Peyer's patch (tissue), 4 donors: ENCODE measurements around the gene EFEMP2.

ENCODE experiments used
- POLR2A ChIP-seq, 2 donors: fragments of 450-650 bp; IDR thresholded peaks; one replicate each; pipeline ENCODE4 v1.5.1; 2017; ENCODE audit warnings: antibody characterized with exemption in 2 of 2, mild to moderate bottlenecking in 2 of 2, moderate library complexity in 2 of 2
- TF ChIP-seq, protein P1 (sequence below), 6 experiments: fragments of 450-650 bp in 4 of 6; fragments of 200-600 bp in 2 of 6; sonication (generic) in 1 of 6; IDR thresholded peaks; one replicate each; pipeline ENCODE4 v1.5.1; 2017 to 2019; ENCODE audit warnings: antibody characterized with exemption in 6 of 6, mild to moderate bottlenecking in 3 of 6, moderate library complexity in 1 of 6

DNA sequence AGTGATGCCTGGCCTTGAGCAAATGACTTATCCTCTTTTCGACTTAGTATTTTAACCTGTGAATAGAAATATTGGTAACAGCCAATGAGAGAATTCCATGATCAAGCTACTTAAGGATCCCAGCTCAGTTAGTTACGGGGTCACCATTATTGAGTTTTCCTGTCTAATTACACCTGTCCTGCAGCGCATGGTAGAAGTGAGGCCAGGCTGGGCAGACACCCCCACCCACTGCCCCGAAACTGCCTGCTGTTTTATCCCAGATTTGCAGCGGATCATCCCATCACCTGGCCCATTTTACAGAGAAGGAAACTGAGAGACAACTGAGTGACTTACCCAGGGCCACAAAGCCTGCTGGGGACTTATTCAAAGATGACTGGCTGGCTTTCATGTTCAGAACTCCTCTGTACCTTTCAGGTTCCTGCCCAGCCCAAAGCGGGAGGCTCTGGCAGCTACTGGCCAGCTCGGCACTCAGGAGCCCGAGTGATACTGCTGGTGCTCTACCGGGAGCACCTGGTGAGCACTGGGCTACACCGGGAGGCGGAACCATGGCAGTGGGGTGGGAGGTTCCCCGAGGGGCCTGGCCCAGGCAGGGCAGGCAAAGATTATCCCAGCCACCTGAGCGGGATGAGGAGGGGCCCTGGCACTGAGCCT lies 10.9 kb downstream of the EFEMP2 start:
- TF ChIP-seq, protein P1, sequence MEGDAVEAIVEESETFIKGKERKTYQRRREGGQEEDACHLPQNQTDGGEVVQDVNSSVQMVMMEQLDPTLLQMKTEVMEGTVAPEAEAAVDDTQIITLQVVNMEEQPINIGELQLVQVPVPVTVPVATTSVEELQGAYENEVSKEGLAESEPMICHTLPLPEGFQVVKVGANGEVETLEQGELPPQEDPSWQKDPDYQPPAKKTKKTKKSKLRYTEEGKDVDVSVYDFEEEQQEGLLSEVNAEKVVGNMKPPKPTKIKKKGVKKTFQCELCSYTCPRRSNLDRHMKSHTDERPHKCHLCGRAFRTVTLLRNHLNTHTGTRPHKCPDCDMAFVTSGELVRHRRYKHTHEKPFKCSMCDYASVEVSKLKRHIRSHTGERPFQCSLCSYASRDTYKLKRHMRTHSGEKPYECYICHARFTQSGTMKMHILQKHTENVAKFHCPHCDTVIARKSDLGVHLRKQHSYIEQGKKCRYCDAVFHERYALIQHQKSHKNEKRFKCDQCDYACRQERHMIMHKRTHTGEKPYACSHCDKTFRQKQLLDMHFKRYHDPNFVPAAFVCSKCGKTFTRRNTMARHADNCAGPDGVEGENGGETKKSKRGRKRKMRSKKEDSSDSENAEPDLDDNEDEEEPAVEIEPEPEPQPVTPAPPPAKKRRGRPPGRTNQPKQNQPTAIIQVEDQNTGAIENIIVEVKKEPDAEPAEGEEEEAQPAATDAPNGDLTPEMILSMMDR (IDR thresholded peaks at IDR 0.05) = no peak
- TF ChIP-seq POLR2A (IDR thresholded peaks at IDR 0.05) = no peak
